Activated CD8-positive, alpha-beta T cell treated with anti-CD3 and anti-CD28 coated beads for 36 hours (primary cell): ENCODE results near the gene ETV6. TPM values are rescaled to one million over a fixed set of nuclear protein-coding genes. Genes with fewer than 3 reads are reported as not detected.
"Not testable (repeated sequence)": the region's sequence is repeated elsewhere in the genome, so short reads cannot be mapped to it uniquely, and the experiment has no call there.

Source experiments
- ATAC-seq: fragments of 200-7000 bp; cut with Tn5 transposase; one replicate; pipeline ENCODE4 v1.10.0; 2021; ENCODE audit warnings: mild to moderate bottlenecking, moderate library complexity
- CTCF ChIA-PET: fragments of 350-600 bp; sonication (Branson Sonifier 250); formaldehyde crosslinking; loops from one replicate; lab custom pipeline; 2021; ENCODE audit warnings: antibody characterized with exemption; lab: Charles Lee
- POLR2A ChIA-PET: fragments of 350-600 bp; sonication (Branson Sonifier 250); formaldehyde crosslinking; loops from one replicate; lab custom pipeline; 2021; ENCODE audit warnings: antibody characterized with exemption; lab: Charles Lee
- DNase-seq: peaks from one replicate; pipeline ENCODE4 v3.0.0-alpha.2; 2020
- H3K27ac Mint-ChIP-seq: one replicate; pipeline ENCODE4 v1.8.0; 2021; ENCODE audit warnings: mild to moderate bottlenecking, mixed read lengths
- H3K27me3 Mint-ChIP-seq: one replicate; pipeline ENCODE4 v1.8.0; 2021; ENCODE audit warnings: mixed read lengths
- H3K36me3 Mint-ChIP-seq: one replicate; pipeline ENCODE4 v1.8.0; 2021; ENCODE audit warnings: low read depth, mixed read lengths
- H3K4me1 Mint-ChIP-seq: one replicate; pipeline ENCODE4 v1.8.0; 2021; ENCODE audit warnings: low read depth, mixed read lengths
- H3K4me3 Mint-ChIP-seq: one replicate; pipeline ENCODE4 v1.8.0; 2021; ENCODE audit warnings: mild to moderate bottlenecking, moderate library complexity, mixed read lengths
- H3K9me3 Mint-ChIP-seq: one replicate; pipeline ENCODE4 v1.8.0; 2021; ENCODE audit warnings: mixed read lengths
- CTCF ChIP-seq: fragments of 200-600 bp; IDR thresholded peaks from one replicate; pipeline ENCODE4 v1.8.0; 2022; ENCODE audit warnings: antibody characterized with exemption, mild to moderate bottlenecking
- intact Hi-C: fragments of 100-400 bp; cut with micrococcal nuclease; formaldehyde crosslinking; loops from one replicate; pipeline ENCODE4 v1.10.0; 2022
- total RNA-seq, 2 experiments: library from RNA; stranded (reverse); gene quantifications; one replicate each; pipeline ENCODE4 v1.2.3, GENCODE V29; 2021

The ETV6 gene
- total RNA-seq, 2 experiments from 2014 or later = 20.5 to 22.7 TPM

GRCh38 chr12:11623382-11623781 lies 26.1 kb upstream of the ETV6 start:
- TF ChIP-seq CTCF = no peak
- DNase-seq (no peak), ATAC-seq (no peak)
- ChIA-PET POLR2A (interaction anchor here (1.5 kb wide), 1 partner anchor 35 kb away, joined by 3 read pairs; no protein-coding TSS in a partner anchor), CTCF (interaction anchor here (0.9 to 2.1 kb wide), 5 partner anchors 10 to 410 kb away, joined by 3 to 7 read pairs (median 3); no protein-coding TSS in a partner anchor)
- H3K9me3 Mint-ChIP-seq = no peaks in the 10 kb centered on the region
- peaks cover 3% of the 10 kb centered on the region for H3K4me1 Mint-ChIP-seq
- intact Hi-C loops = no loop called here
- H3K36me3 Mint-ChIP-seq = no peaks in the 10 kb centered on the region
- no peak overlapping the region for H3K4me3 Mint-ChIP-seq
- H3K27me3 Mint-ChIP-seq = peaks cover 2% of the 10 kb centered on the region
- H3K27ac Mint-ChIP-seq = no peak overlapping the region

GRCh38 chr12:11624116-11624515 lies 25.4 kb upstream of the ETV6 start:
- POLR2A ChIA-PET = interaction anchor here (1.5 kb wide), 1 partner anchor 36 kb away, joined by 3 read pairs; no protein-coding TSS in a partner anchor
- H3K27ac Mint-ChIP-seq = no peak overlapping the region

GRCh38 chr12:11627709-11628108 lies 21.8 kb upstream of the ETV6 start:
- H3K9me3 Mint-ChIP-seq, ATAC-seq, intact Hi-C loops, H3K4me3 Mint-ChIP-seq, H3K27ac Mint-ChIP-seq, CTCF ChIA-PET, DNase-seq, H3K36me3 Mint-ChIP-seq, H3K4me1 Mint-ChIP-seq, H3K27me3 Mint-ChIP-seq: not testable (repeated sequence)
- POLR2A ChIA-PET = interaction anchor here (0.6 kb wide), 1 partner anchor 22 kb away, joined by 3 read pairs; no protein-coding TSS in a partner anchor

More at GRCh38 chr12:11624116-11624515, 25.4 kb upstream of the ETV6 start:
- CTCF ChIA-PET = interaction anchor here (1.8 to 2.1 kb wide), 2 partner anchors 41 to 409 kb away, joined by 4 to 7 read pairs; no protein-coding TSS in a partner anchor
- no peak for DNase-seq
- Mint-ChIP-seq H3K4me1 (peaks cover 3% of the 10 kb centered on the region), H3K27me3 (peaks cover 2% of the 10 kb centered on the region), H3K36me3 (no peaks in the 10 kb centered on the region), H3K4me3 (no peak overlapping the region), H3K9me3 (no peaks in the 10 kb centered on the region)
- intact Hi-C loops = no loop called here
- no peak for TF ChIP-seq CTCF
- no peak for ATAC-seq

GRCh38 chr12:11628353-11628752 lies 21.1 kb upstream of the ETV6 start:
- ATAC-seq (no peak), DNase-seq (no peak)
- no peaks in the 10 kb centered on the region for H3K36me3 Mint-ChIP-seq
- ChIA-PET CTCF (no interaction called here), POLR2A (interaction anchor here (0.6 kb wide), 1 partner anchor 22 kb away, joined by 3 read pairs; no protein-coding TSS in a partner anchor)
- no peaks in the 10 kb centered on the region for H3K9me3 Mint-ChIP-seq
- TF ChIP-seq CTCF = no peak
- H3K27ac Mint-ChIP-seq = no peak overlapping the region
- intact Hi-C loops = no loop called here
- H3K27me3 Mint-ChIP-seq = peaks cover 2% of the 10 kb centered on the region
- no peaks in the 10 kb centered on the region for H3K4me1 Mint-ChIP-seq
- H3K4me3 Mint-ChIP-seq = no peak overlapping the region

- ChIA-PET POLR2A (interaction anchor here (0.6 to 0.7 kb wide), 2 partner anchors 407 to 1394 kb away, joined by 3 read pairs; no protein-coding TSS in a partner anchor), CTCF (interaction anchor here (2.7 kb wide), 1 partner anchor 403 kb away, joined by 9 read pairs; no protein-coding TSS in a partner anchor)
- ATAC-seq (no peak), DNase-seq (no peak)
- Mint-ChIP-seq H3K4me3 (no peak overlapping the region), H3K9me3 (no peaks in the 10 kb centered on the region), H3K27me3 (peaks cover 2% of the 10 kb centered on the region), H3K27ac (no peak overlapping the region), H3K36me3 (no peaks in the 10 kb centered on the region), H3K4me1 (no peaks in the 10 kb centered on the region)
- TF ChIP-seq CTCF = no peak
- intact Hi-C loops = no loop called here
Observed at GRCh38 chr12:11630046-11630706, 19.3 kb upstream of the ETV6 start.
